ENCODE results near the gene MB.
A peak's percentile ranks its signal among the peaks of the same experiment; 100 is the strongest.
"Not testable (repeated sequence)": the region's sequence is repeated elsewhere in the genome, so short reads cannot be mapped to it uniquely, and the experiment has no call there.

Gene MB

GRCh38 chr22:35625763-35626432, 8.8 kb upstream of the MB start (continued):
- TF ChIP-seq TRIM28 (IDR thresholded peaks at IDR 0.05; ENCODE audit: borderline replicate concordance, low read length) (0 out of 2 replicates have a peak, but pooled peaks have one; percentile 33), ZNF202 (tag by site-specific recombination; IDR thresholded peaks at IDR 0.05; ENCODE audit: borderline replicate concordance) (no peak), SETDB1 (IDR thresholded peaks at IDR 0.05; ENCODE audit: insufficient read length, low read length) (peak; percentile 48), ATF2 (tag by site-specific recombination; IDR thresholded peaks at IDR 0.05; ENCODE audit: low read depth) (no peak)

- TF ChIP-seq ZNF521 (tag by site-specific recombination; IDR thresholded peaks at IDR 0.05) (no peak), ZFP3 (tag by site-specific recombination; IDR thresholded peaks at IDR 0.05; ENCODE audit: low read depth) (peak; percentile 88)
These were observed 7.4 kb upstream of the MB start for GRCh38 chr22:35624547-35624946.

GRCh38 chr22:35623885-35624284, 6.8 kb upstream of the MB start:
- H3K27ac ChIP-seq (ENCODE audit: extremely low read depth, low read depth, low read length); H3K4me3 ChIP-seq (ENCODE audit: low read depth, low read length); H3K4me1 ChIP-seq (ENCODE audit: control insufficient read depth, insufficient read depth, low read length); H3K36me3 ChIP-seq (ENCODE audit: control insufficient read depth in 2 of 2, insufficient read depth in 1 of 2, low read length in 2 of 2); H3K9me3 ChIP-seq (ENCODE audit: control insufficient read depth, insufficient read depth, low read depth, low read length); POLR2A ChIA-PET: not testable (repeated sequence)
- CTCF ChIA-PET, result interaction anchor here (0.6 to 1.0 kb wide), 4 partner anchors 11 to 500 kb away, joined by 3 to 5 read pairs (median 3); no protein-coding TSS in a partner anchor
- TF ChIP-seq ZNF140 (tag by site-specific recombination; IDR thresholded peaks at IDR 0.05) (peak; percentile 51; the same call in 1 of the 2 replicates), ZNF560 (tag by site-specific recombination; IDR thresholded peaks at IDR 0.05; ENCODE audit: borderline replicate concordance) (0 out of 2 replicates have a peak, but pooled peaks have one; percentile 65), ZXDB (tag by site-specific recombination; IDR thresholded peaks at IDR 0.05) (0 out of 2 replicates have a peak, but pooled peaks have one; percentile 33), ZBTB8A (tag by site-specific recombination; IDR thresholded peaks at IDR 0.05) (peak; percentile 75), ZNF664 (tag by site-specific recombination; IDR thresholded peaks at IDR 0.05) (peak; percentile 68; the same call in 1 of the 2 replicates), ZNF518A (tag by site-specific recombination; conservative IDR thresholded peaks at IDR 0.05; ENCODE audit: low read depth) (peak; percentile 90), ZNF426 (tag by site-specific recombination; IDR thresholded peaks at IDR 0.05) (peak; percentile 88), ZBTB1 (tag by site-specific recombination; IDR thresholded peaks at IDR 0.05) (0 out of 2 replicates have a peak, but pooled peaks have one; percentile 49), ZNF558 (tag by site-specific recombination; IDR thresholded peaks at IDR 0.05) (peak; percentile 82), ZNF433 (tag by site-specific recombination; IDR thresholded peaks at IDR 0.05; ENCODE audit: low read depth) (peak; percentile 60), REST (tag by site-specific recombination; IDR thresholded peaks at IDR 0.05) (peak; percentile 73), ZNF24 (tag by site-specific recombination; IDR thresholded peaks at IDR 0.05) (peak; percentile 43; the same call in 1 of the 2 replicates), ZNF266 (tag by site-specific recombination; IDR thresholded peaks at IDR 0.05; ENCODE audit: low read depth) (peak; percentile 86), ZBTB21 (tag by site-specific recombination; IDR thresholded peaks at IDR 0.05) (0 out of 2 replicates have a peak, but pooled peaks have one; percentile 38), ZNF19 (tag by site-specific recombination; IDR thresholded peaks at IDR 0.05; ENCODE audit: low read depth) (peak; percentile 43; the same call in 1 of the 2 replicates), ZNF623 (tag by site-specific recombination; IDR thresholded peaks at IDR 0.05) (peak; percentile 78), ZNF404 (tag by site-specific recombination; IDR thresholded peaks at IDR 0.05) (0 out of 2 replicates have a peak, but pooled peaks have one; percentile 26)

More at GRCh38 chr22:35624547-35624946, 7.4 kb upstream of the MB start:
- ChIA-PET POLR2A (no interaction called here), CTCF (interaction anchor here (0.5 to 1.0 kb wide), 4 partner anchors 12 to 500 kb away, joined by 3 to 5 read pairs (median 3); no protein-coding TSS in a partner anchor)
- H3K4me3 ChIP-seq (ENCODE audit: low read depth, low read length), result no peak overlapping the region
- no peaks in the 10 kb centered on the region for H3K4me1 ChIP-seq (ENCODE audit: control insufficient read depth, insufficient read depth, low read length)
- H3K9me3 ChIP-seq (ENCODE audit: control insufficient read depth, insufficient read depth, low read depth, low read length), result no peaks in the 10 kb centered on the region
- no peak overlapping the region for H3K27ac ChIP-seq (ENCODE audit: extremely low read depth, low read depth, low read length)
- H3K36me3 ChIP-seq (ENCODE audit: control insufficient read depth in 2 of 2, insufficient read depth in 1 of 2, low read length in 2 of 2), result no peaks in the 10 kb centered on the region

Data from HEK293 (cell line).